Esophagus muscularis mucosa (tissue), 4 donors: ENCODE results near the gene PNCK. TPM values are rescaled to one million over a fixed set of nuclear protein-coding genes. Genes with fewer than 3 reads are reported as not detected.
"Not testable (repeated sequence)": the region's sequence is repeated elsewhere in the genome, so short reads cannot be mapped to it uniquely, and the experiment has no call there.

Source experiments
- DNase-seq: peaks from one replicate; pipeline ENCODE4 v3.0.0-alpha.2; 2017; ENCODE audit errors: extremely low spot score
- H3K27ac ChIP-seq, 4 donors: fragments of 200-600 bp; sonication (generic); replicated peaks in 1 of 4; 1 replicate in 3 of 4; 2 replicates in 1 of 4; pipeline ENCODE4 v1.5.1; 2016 to 2019; ENCODE audit warnings: mild to moderate bottlenecking in 1 of 4
- H3K27me3 ChIP-seq, 4 donors: fragments of 200-600 bp; sonication (generic); one replicate each; pipeline versions ENCODE4 v1.5.1 to v1.6.0; 2016 to 2019
- H3K36me3 ChIP-seq, 4 donors: fragments of 200-600 bp; sonication (generic); one replicate each; pipeline ENCODE4 v1.5.1; 2016 to 2019
- H3K4me1 ChIP-seq, 4 donors: fragments of 200-600 bp; sonication (generic); one replicate each; pipeline ENCODE4 v1.5.1; 2016 to 2019
- H3K4me3 ChIP-seq, 4 donors: fragments of 200-600 bp; sonication (generic); 1 replicate in 2 of 4; 2 replicates in 2 of 4; pipeline ENCODE4 v1.5.1; 2016 to 2019; ENCODE audit warnings: mild to moderate bottlenecking in 4 of 4, moderate library complexity in 1 of 4
- H3K9me3 ChIP-seq, 4 donors: fragments of 200-600 bp; sonication (generic); 1 replicate in 3 of 4; 2 replicates in 1 of 4; pipeline ENCODE4 v1.5.1; 2016 to 2019
- EP300 ChIP-seq: sonication (generic); formaldehyde crosslinking; IDR thresholded peaks from one replicate; pipeline ENCODE4 v1.6.1; 2017; ENCODE audit warnings: antibody characterized with exemption
- POLR2A ChIP-seq: fragments of 450-650 bp; IDR thresholded peaks from one replicate; pipeline ENCODE4 v1.6.1; 2017; ENCODE audit warnings: antibody characterized with exemption, moderate library complexity, mild to moderate bottlenecking, low read depth
- POLR2AphosphoS5 ChIP-seq, 2 donors: sonication (generic); formaldehyde crosslinking; IDR thresholded peaks; one replicate each; pipeline ENCODE4 v1.6.1; 2017; ENCODE audit warnings: antibody characterized with exemption in 2 of 2
- WGBS: methylation state at CpG from one replicate; pipeline ENCODE4 v1.1.5; 2018; 5-methylcytosine and 5-hydroxymethylcytosine counted together
- intact Hi-C: fragments of 100-400 bp; cut with DNase I; formaldehyde crosslinking; loops from one replicate; pipeline ENCODE4 v1.15.1; 2023
- total RNA-seq, 4 donors: library from RNA; depleted of rRNA; stranded (reverse); fragments of >200 nt; gene quantifications; one replicate each; pipeline versions ENCODE4 v1.1.0 to v1.2.1, GENCODE V29; 2016
- TF ChIP-seq, protein P1 (sequence below), 3 experiments: fragments of 200-600 bp in 2 of 3; fragments of 450-650 bp in 1 of 3; sonication (generic) in 2 of 3; IDR thresholded peaks; one replicate each; pipeline ENCODE4 v1.5.1; 2017 to 2019; ENCODE audit warnings: antibody characterized with exemption in 3 of 3, mild to moderate bottlenecking in 2 of 3, moderate library complexity in 1 of 3

Gene PNCK
- total RNA-seq, 4 donors from 2014 or later: 20.5 to 67.8 (median 26.0) TPM

DNA sequence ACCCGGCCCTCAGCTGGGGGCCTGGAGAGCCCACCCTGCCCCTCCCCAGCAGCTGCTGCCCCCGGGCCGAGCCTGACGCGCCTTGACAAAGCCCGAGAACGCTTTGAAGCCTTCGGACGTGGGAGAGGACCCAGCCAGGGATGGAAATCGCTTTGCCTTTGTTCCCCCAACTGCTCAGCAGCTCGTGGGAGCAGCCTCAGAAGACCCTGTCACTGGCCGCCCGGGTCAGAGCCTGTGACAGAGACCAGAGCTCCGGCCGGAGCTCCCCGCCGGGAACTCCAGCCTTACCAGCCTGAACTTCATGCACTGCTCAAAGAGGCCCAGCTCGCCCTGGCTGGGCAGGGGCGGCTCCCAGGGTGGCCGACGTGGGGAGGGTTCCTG is 11.5 kb upstream of the PNCK start:
- DNase-seq: no peak
- intact Hi-C loops: no loop called here
- Histone ChIP-seq H3K4me1 (peaks cover 3 to 22% (median 17%) of the 10 kb centered on the region in 4 donors), H3K9me3 (peaks cover 0 to 8% (median 0%) of the 10 kb centered on the region in 4 donors), H3K4me3 (no peak overlapping the region), H3K27me3 (no peaks in the 10 kb centered on the region), H3K27ac (no peak overlapping the region), H3K36me3 (no peaks in the 10 kb centered on the region)
- TF ChIP-seq POLR2AphosphoS5 (IDR thresholded peaks at IDR 0.05) (no peak), POLR2A (no peak), EP300 (no peak)
- TF ChIP-seq, protein P1, sequence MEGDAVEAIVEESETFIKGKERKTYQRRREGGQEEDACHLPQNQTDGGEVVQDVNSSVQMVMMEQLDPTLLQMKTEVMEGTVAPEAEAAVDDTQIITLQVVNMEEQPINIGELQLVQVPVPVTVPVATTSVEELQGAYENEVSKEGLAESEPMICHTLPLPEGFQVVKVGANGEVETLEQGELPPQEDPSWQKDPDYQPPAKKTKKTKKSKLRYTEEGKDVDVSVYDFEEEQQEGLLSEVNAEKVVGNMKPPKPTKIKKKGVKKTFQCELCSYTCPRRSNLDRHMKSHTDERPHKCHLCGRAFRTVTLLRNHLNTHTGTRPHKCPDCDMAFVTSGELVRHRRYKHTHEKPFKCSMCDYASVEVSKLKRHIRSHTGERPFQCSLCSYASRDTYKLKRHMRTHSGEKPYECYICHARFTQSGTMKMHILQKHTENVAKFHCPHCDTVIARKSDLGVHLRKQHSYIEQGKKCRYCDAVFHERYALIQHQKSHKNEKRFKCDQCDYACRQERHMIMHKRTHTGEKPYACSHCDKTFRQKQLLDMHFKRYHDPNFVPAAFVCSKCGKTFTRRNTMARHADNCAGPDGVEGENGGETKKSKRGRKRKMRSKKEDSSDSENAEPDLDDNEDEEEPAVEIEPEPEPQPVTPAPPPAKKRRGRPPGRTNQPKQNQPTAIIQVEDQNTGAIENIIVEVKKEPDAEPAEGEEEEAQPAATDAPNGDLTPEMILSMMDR (IDR thresholded peaks at IDR 0.05): no peak
- WGBS: 67% methylated on average over 14 of the region's 21 CpGs

DNA sequence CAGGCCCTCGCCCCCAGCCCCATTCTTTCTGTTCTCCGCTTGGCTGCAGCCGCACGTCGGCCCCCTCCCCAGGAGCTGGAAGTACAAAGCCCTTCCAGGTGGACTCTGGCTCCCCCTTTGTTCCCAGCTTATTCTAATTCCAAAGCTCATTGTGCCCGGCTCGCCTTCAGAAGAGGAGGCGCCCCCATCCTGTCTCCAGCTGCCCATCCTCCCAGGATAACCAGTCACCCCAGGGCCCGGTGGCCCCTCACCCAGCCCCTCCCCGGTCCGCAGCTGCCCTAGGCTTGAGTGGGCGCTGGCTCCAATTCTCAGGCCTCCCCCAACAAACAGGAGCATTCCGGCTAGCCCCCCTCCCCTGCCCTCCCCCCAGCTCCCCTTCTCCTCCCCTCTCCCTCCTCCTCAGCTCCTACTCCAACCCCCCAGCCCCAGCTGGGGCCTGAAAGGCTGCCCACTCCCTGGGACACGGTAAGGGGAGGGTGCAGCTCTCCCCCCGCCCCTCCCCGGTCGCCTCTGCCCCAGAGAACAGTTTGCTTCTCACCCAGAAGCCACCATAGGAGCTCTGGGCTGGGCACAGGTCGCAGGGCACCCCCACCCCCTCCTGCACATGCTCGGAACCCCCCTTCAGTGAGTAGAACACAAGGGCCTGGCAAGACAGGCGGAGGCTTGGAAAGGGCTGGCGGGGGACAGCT is 11.0 kb upstream of the PNCK start:
- no peak for DNase-seq

DNA sequence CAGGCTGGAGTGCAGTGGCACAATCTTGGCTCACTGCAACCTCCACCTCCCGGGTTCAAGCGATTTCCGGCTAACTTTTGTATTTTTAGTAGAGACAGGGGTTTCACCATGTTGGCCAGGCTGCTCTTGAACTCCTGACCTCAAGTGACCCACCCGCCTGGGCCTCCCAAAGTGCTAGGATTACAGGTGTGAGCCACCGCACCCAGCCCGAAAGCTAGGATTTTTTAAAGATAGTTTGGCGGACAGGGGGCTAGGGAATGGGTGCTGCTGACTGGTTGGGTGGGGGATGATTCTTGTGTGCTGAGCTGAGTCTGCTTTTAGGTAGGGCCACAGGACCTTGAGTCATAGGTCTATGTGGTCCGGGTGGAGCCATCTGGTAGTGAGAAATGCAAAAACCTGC is 9.9 kb upstream of the PNCK start:
- H3K36me3 ChIP-seq, intact Hi-C loops, H3K27me3 ChIP-seq, DNase-seq, H3K9me3 ChIP-seq, H3K4me1 ChIP-seq, H3K4me3 ChIP-seq, H3K27ac ChIP-seq: not testable (repeated sequence)
- WGBS: 97% methylated on average over 8 of the region's 8 CpGs

More for the DNA sequence above, 11.0 kb upstream of the PNCK start:
- Histone ChIP-seq H3K36me3 (no peaks in the 10 kb centered on the region), H3K27ac (no peak overlapping the region), H3K27me3 (no peaks in the 10 kb centered on the region), H3K4me3 (no peak overlapping the region), H3K4me1 (peaks cover 3 to 17% (median 11%) of the 10 kb centered on the region in 4 donors), H3K9me3 (peaks cover 0 to 8% (median 0%) of the 10 kb centered on the region in 4 donors)
- WGBS: 51% methylated on average over 16 of the region's 21 CpGs
- no peak for TF ChIP-seq POLR2AphosphoS5 (IDR thresholded peaks at IDR 0.05)
- TF ChIP-seq, protein P1 (IDR thresholded peaks at IDR 0.05): no peak
- no peak for TF ChIP-seq POLR2A
- TF ChIP-seq EP300: no peak
- intact Hi-C loops: no loop called here

DNA sequence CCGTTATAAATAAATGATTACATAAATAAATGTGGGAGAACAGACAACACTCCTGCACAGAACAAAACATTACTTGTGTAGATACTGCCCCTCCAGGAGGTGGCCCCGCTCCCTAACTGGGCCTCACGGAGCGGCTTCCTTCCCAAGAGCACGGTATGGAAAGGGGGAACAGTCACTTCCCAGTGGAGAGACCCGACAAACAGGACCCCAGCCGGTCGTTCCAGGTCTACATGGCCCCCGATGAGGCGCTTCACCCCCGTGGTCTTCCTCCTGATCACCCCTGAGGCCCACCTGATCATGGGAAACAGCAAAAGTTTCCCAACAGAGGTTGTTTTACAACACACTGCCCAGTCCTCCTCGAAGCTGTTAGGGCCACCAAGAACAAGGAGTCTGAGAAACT is 7.6 kb upstream of the PNCK start:
- no peak for DNase-seq
- no peaks in the 10 kb centered on the region for H3K27me3 ChIP-seq
- H3K36me3 ChIP-seq: no peaks in the 10 kb centered on the region
- TF ChIP-seq POLR2A (no peak), EP300 (no peak), POLR2AphosphoS5 (IDR thresholded peaks at IDR 0.05) (no peak)
- TF ChIP-seq, protein P1 (IDR thresholded peaks at IDR 0.05): no peak
- H3K27ac ChIP-seq: no peak overlapping the region
- peaks cover 0 to 8% (median 0%) of the 10 kb centered on the region in 4 donors for H3K9me3 ChIP-seq
- no peaks in the 10 kb centered on the region for H3K4me1 ChIP-seq
- intact Hi-C loops: no loop called here
- no peak overlapping the region for H3K4me3 ChIP-seq
- WGBS: 70% methylated on average over 12 of the region's 12 CpGs

DNA sequence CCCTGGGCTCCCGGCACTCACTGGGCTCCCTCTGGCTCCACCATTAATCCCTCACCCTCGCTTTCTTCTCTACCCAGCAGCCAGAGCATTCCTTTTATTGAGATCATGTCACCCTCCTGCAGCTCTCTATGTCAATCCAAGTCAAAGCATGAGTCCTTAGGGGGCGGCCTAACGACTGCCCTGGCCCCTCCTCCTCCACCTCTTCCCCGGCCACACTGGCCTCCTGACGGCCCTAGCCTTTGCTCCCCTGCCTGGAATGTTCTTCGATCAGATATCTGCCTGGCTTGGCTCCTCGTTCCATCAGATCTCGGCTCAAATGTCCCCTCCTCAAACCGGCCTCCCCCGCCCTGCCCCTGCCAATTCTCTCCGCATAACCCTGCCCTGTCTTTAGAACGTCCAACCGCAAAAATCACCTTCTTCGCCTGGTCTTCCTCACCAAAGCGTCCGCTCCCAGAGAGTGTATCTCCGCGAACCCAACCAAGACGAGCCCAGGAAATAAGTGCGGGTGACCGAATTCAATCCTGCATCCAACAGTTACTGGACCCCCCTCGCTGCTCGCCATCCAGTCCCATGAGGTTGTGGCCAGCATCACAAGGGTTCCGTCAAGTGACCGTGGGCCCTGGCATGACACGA is 722 bp upstream of the PNCK start:
- peaks cover 0 to 14% (median 2%) of the 10 kb centered on the region in 4 donors for H3K27me3 ChIP-seq
- 79% methylated on average over 27 of the region's 27 CpGs for WGBS
- intact Hi-C loops: no loop called here
- peaks cover 0 to 14% (median 3%) of the 10 kb centered on the region in 4 donors for H3K4me1 ChIP-seq
- TF ChIP-seq, protein P1 (IDR thresholded peaks at IDR 0.05): no peak
- no peak for TF ChIP-seq EP300
- no peak for TF ChIP-seq POLR2A
- TF ChIP-seq POLR2AphosphoS5 (IDR thresholded peaks at IDR 0.05): no peak
- H3K9me3 ChIP-seq: no peaks in the 10 kb centered on the region
- H3K27ac ChIP-seq: no peak overlapping the region
- no peak overlapping the region for H3K4me3 ChIP-seq
- H3K36me3 ChIP-seq: no peaks in the 10 kb centered on the region
- DNase-seq: no peak
